Astrocyte (in vitro differentiated cells and primary cell): ENCODE results near the gene RTN4. TPM values are rescaled to one million over a fixed set of nuclear protein-coding genes. Genes with fewer than 3 reads are reported as not detected.

Experiments used
- DNase-seq: peaks from one replicate; pipeline ENCODE4 v3.0.0-alpha.2; 2010; ENCODE audit warnings: low read depth
- FAIRE-seq: peaks from 2 replicates; lab custom pipeline; 2011; peaks lifted over from hg19 to GRCh38; lab: Jason Lieb, UNC
- H2AFZ ChIP-seq: 2 replicates; pipeline ENCODE4 v1.6.0; 2012; ENCODE audit warnings: low read depth, low read length, inconsistent platforms
- H3K27ac ChIP-seq: 2 replicates; pipeline ENCODE4 v1.5.1; 2011; ENCODE audit warnings: low read depth, low read length, inconsistent platforms
- H3K27me3 ChIP-seq: 2 replicates; pipeline ENCODE4 v1.6.0; 2011; ENCODE audit warnings: low read length, inconsistent platforms; ENCODE audit not compliant: insufficient read depth
- H3K36me3 ChIP-seq: 2 replicates; pipeline ENCODE4 v1.5.1; 2011; ENCODE audit warnings: low read length, inconsistent platforms; ENCODE audit not compliant: insufficient read depth
- H3K4me1 ChIP-seq: 2 replicates; pipeline ENCODE4 v1.5.1; 2011; ENCODE audit warnings: low read length, inconsistent platforms; ENCODE audit not compliant: insufficient read depth
- H3K4me2 ChIP-seq: 2 replicates; pipeline ENCODE4 v1.6.0; 2012; ENCODE audit warnings: low read length, inconsistent platforms
- H3K4me3 ChIP-seq: 2 replicates; pipeline ENCODE4 v1.5.1; 2011; ENCODE audit warnings: low read depth, mild to moderate bottlenecking, low read length, inconsistent platforms; ENCODE audit not compliant: insufficient read depth
- H3K79me2 ChIP-seq: 2 replicates; pipeline ENCODE4 v1.6.0; 2012; ENCODE audit warnings: mild to moderate bottlenecking, low read length, inconsistent platforms; ENCODE audit not compliant: insufficient read depth
- H3K9ac ChIP-seq: 2 replicates; pipeline ENCODE4 v1.6.0; 2012; ENCODE audit warnings: mild to moderate bottlenecking, low read length, inconsistent platforms
- H3K9me3 ChIP-seq: 2 replicates; pipeline ENCODE4 v1.5.1; 2012; ENCODE audit warnings: low read depth, mild to moderate bottlenecking, low read length, inconsistent platforms; ENCODE audit not compliant: insufficient read depth
- H4K20me1 ChIP-seq: 2 replicates; pipeline ENCODE4 v1.6.0; 2012; ENCODE audit warnings: low read length, inconsistent platforms; ENCODE audit not compliant: insufficient read depth
- H3K27ac Mint-ChIP-seq: one replicate; pipeline ENCODE4 v1.8.0; 2021; ENCODE audit warnings: mild to moderate bottlenecking, mixed read lengths; ENCODE audit not compliant: unreplicated experiment
- H3K27me3 Mint-ChIP-seq: one replicate; pipeline ENCODE4 v1.8.0; 2021; ENCODE audit warnings: low read depth, mixed read lengths; ENCODE audit not compliant: unreplicated experiment
- H3K36me3 Mint-ChIP-seq: one replicate; pipeline ENCODE4 v1.8.0; 2021; ENCODE audit warnings: low read depth, mixed read lengths; ENCODE audit not compliant: unreplicated experiment
- H3K4me1 Mint-ChIP-seq: one replicate; pipeline ENCODE4 v1.8.0; 2021; ENCODE audit warnings: low read depth, mixed read lengths; ENCODE audit not compliant: unreplicated experiment
- H3K4me3 Mint-ChIP-seq: one replicate; pipeline ENCODE4 v1.8.0; 2021; ENCODE audit warnings: mild to moderate bottlenecking, moderate library complexity, mixed read lengths; ENCODE audit not compliant: unreplicated experiment
- H3K9me3 Mint-ChIP-seq: one replicate; pipeline ENCODE4 v1.8.0; 2021; ENCODE audit warnings: mild to moderate bottlenecking, mixed read lengths; ENCODE audit not compliant: unreplicated experiment
- EZH2 ChIP-seq: IDR thresholded peaks from 2 replicates; pipeline ENCODE4 v1.6.1; 2012; ENCODE audit warnings: mild to moderate bottlenecking, low read length, inconsistent platforms; ENCODE audit not compliant: insufficient read depth
- total RNA-seq: library from RNA; stranded (reverse); gene quantifications from 2 replicates; pipeline ENCODE4 v1.2.1, GENCODE V29; 2021
- TF ChIP-seq, protein P1 (sequence below): IDR thresholded peaks from 2 replicates; pipeline ENCODE4 v1.5.1; 2011; ENCODE audit warnings: low read depth, mild to moderate bottlenecking, inconsistent platforms, low read length, moderate library complexity; ENCODE audit not compliant: insufficient read depth

The RTN4 gene
- total RNA-seq, 1 donor from 2014 or later: 541 TPM

GRCh38 chr2:54949431-54949830, 100.8 kb downstream of the RTN4 start:
- H3K79me2 ChIP-seq: no peaks in the 10 kb centered on the region
- no peaks in the 10 kb centered on the region for H3K4me1 Mint-ChIP-seq
- DNase-seq: no peak

DNA sequence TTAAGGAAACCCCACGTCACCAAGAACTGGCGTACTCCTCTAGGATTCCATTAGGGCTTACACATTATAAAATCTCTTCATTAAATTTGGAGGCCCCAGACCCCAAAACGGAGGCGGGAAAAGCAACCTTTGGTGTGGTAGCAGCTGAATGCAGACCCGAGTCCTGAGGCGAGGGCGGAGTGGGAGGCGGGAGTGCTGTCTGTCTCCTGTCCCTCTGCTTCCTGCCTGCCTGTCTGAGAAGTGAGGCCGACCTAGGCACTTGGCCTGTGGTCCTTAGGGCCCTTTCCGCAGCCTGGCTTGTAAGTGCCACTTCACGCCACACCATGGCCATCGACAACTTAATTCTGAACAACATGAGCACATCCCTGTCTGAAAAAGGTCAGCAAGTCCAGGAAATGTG, 102.1 kb downstream of the RTN4 start:
- no peak overlapping the region for H3K4me2 ChIP-seq
- no peaks in the 10 kb centered on the region for H3K27me3 ChIP-seq
- no peaks in the 10 kb centered on the region for H3K9me3 ChIP-seq
- no peak overlapping the region for H3K27ac ChIP-seq
- no peak for TF ChIP-seq EZH2
- TF ChIP-seq, protein P1, sequence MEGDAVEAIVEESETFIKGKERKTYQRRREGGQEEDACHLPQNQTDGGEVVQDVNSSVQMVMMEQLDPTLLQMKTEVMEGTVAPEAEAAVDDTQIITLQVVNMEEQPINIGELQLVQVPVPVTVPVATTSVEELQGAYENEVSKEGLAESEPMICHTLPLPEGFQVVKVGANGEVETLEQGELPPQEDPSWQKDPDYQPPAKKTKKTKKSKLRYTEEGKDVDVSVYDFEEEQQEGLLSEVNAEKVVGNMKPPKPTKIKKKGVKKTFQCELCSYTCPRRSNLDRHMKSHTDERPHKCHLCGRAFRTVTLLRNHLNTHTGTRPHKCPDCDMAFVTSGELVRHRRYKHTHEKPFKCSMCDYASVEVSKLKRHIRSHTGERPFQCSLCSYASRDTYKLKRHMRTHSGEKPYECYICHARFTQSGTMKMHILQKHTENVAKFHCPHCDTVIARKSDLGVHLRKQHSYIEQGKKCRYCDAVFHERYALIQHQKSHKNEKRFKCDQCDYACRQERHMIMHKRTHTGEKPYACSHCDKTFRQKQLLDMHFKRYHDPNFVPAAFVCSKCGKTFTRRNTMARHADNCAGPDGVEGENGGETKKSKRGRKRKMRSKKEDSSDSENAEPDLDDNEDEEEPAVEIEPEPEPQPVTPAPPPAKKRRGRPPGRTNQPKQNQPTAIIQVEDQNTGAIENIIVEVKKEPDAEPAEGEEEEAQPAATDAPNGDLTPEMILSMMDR: no peak
- H3K36me3 ChIP-seq: no peaks in the 10 kb centered on the region
- no peak overlapping the region for H3K9ac ChIP-seq
- Mint-ChIP-seq H3K27ac (no peak overlapping the region), H3K27me3 (peaks cover 8% of the 10 kb centered on the region), H3K4me3 (no peak overlapping the region), H3K36me3 (peaks cover 2% of the 10 kb centered on the region), H3K4me1 (no peaks in the 10 kb centered on the region), H3K9me3 (no peaks in the 10 kb centered on the region)
- FAIRE-seq (no peak), DNase-seq (no peak)
- H3K79me2 ChIP-seq: no peaks in the 10 kb centered on the region
- no peak overlapping the region for H3K4me3 ChIP-seq
- H3K4me1 ChIP-seq: peaks cover 3% of the 10 kb centered on the region
- no peak overlapping the region for H2AFZ ChIP-seq
- H4K20me1 ChIP-seq: no peaks in the 10 kb centered on the region

More at GRCh38 chr2:54949431-54949830, 100.8 kb downstream of the RTN4 start:
- Histone ChIP-seq H3K9ac (no peak overlapping the region), H3K9me3 (no peaks in the 10 kb centered on the region), H4K20me1 (no peaks in the 10 kb centered on the region), H3K4me2 (no peak overlapping the region), H3K4me1 (peaks cover 4% of the 10 kb centered on the region), H3K27me3 (no peaks in the 10 kb centered on the region), H3K36me3 (no peaks in the 10 kb centered on the region), H3K27ac (no peak overlapping the region), H2AFZ (no peak overlapping the region), H3K4me3 (no peak overlapping the region)
- H3K27ac Mint-ChIP-seq: no peak overlapping the region
- no peak overlapping the region for H3K4me3 Mint-ChIP-seq
- H3K27me3 Mint-ChIP-seq: peaks cover 8% of the 10 kb centered on the region
- TF ChIP-seq, protein P1: no peak
- TF ChIP-seq EZH2: no peak
- H3K9me3 Mint-ChIP-seq: no peaks in the 10 kb centered on the region
- peaks cover 4% of the 10 kb centered on the region for H3K36me3 Mint-ChIP-seq
- FAIRE-seq: no peak

DNA sequence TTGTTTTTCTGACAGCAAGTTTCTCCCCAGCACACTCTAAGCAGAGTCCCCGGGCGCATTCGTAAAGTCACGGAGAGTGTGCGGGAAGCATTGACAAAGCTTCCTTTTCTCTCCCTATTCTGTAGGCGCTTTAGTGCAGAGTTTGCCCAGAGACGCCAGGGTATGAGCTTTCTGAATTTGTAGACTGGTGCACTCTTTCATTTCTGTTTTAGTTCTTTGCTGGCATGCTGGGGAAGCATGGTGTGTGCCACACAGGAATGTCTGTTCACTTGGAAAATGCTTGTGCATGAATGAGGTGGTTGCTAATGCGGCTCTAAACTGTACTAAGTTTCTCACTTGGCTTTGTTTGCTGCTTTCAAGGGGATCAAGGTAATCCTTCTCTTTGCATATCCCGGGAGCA, 102.6 kb downstream of the RTN4 start:
- H3K27ac Mint-ChIP-seq: no peak overlapping the region
- H3K4me1 Mint-ChIP-seq: no peaks in the 10 kb centered on the region
- no peak overlapping the region for H3K4me3 ChIP-seq
- no peaks in the 10 kb centered on the region for H3K4me1 ChIP-seq
- TF ChIP-seq, protein P1: no peak
- TF ChIP-seq EZH2: no peak
- H3K79me2 ChIP-seq: no peaks in the 10 kb centered on the region
- no peak overlapping the region for H3K4me3 Mint-ChIP-seq
- no peak overlapping the region for H3K27ac ChIP-seq
- H3K27me3 Mint-ChIP-seq: peaks cover 8% of the 10 kb centered on the region
- peak overlapping the region; percentile 52 for H3K4me2 ChIP-seq
- FAIRE-seq (no peak), DNase-seq (no peak)
- H4K20me1 ChIP-seq: no peaks in the 10 kb centered on the region
- no peaks in the 10 kb centered on the region for H3K9me3 ChIP-seq
- no peaks in the 10 kb centered on the region for H3K9me3 Mint-ChIP-seq
- peak overlapping the region; percentile 9 for H3K9ac ChIP-seq
- H2AFZ ChIP-seq: no peak overlapping the region
- no peaks in the 10 kb centered on the region for H3K27me3 ChIP-seq
- H3K36me3 ChIP-seq: no peaks in the 10 kb centered on the region
- no peaks in the 10 kb centered on the region for H3K36me3 Mint-ChIP-seq
